LoVo (cell line): ENCODE data around the gene BATF3.

Experiments
- DNase-seq: peaks from one replicate; pipeline ENCODE4 v3.0.0-alpha.2; 2016; ENCODE audit warnings: low spot score

Gene BATF3

GRCh38 chr1:212703991-212704564 is 4.4 kb upstream of the BATF3 start:
- DNase-seq, result no peak

- no peak for DNase-seq
Measured at GRCh38 chr1:212702672-212703071, 3.0 kb upstream of the BATF3 start.

- DNase-seq, result peak; percentile 50
Measured at GRCh38 chr1:212701910-212702309, 2.3 kb upstream of the BATF3 start.

- no peak for DNase-seq
Measured at GRCh38 chr1:212700892-212701819, 1.5 kb upstream of the BATF3 start.

GRCh38 chr1:212700223-212700891 is 717 bp upstream of the BATF3 start:
- peak; percentile 15 for DNase-seq

GRCh38 chr1:212699104-212699624 is 476 bp downstream of the BATF3 start:
- peak; percentile 58 for DNase-seq

- no peak for DNase-seq
Measured at GRCh38 chr1:212698467-212699103, 1.1 kb downstream of the BATF3 start.

- DNase-seq, result no peak
Measured at GRCh38 chr1:212696721-212697331, 2.8 kb downstream of the BATF3 start.

GRCh38 chr1:212692774-212693644 is 6.6 kb downstream of the BATF3 start:
- DNase-seq, result no peak

- no peak for DNase-seq
Measured at GRCh38 chr1:212691561-212692071, 8.0 kb downstream of the BATF3 start.

- DNase-seq, result no peak
Measured at GRCh38 chr1:212690816-212691403, 8.7 kb downstream of the BATF3 start.

- no peak for DNase-seq
Measured at GRCh38 chr1:212689758-212690529, 9.7 kb downstream of the BATF3 start.

GRCh38 chr1:212689196-212689725 is 10.4 kb downstream of the BATF3 start:
- DNase-seq, result no peak

GRCh38 chr1:212688341-212689047 is 11.1 kb downstream of the BATF3 start:
- no peak for DNase-seq

GRCh38 chr1:212687811-212688210 is 11.8 kb downstream of the BATF3 start:
- no peak for DNase-seq

- no peak for DNase-seq
Measured at GRCh38 chr1:212686591-212686990, 13.0 kb downstream of the BATF3 start.

- DNase-seq, result no peak
Measured at GRCh38 chr1:212686069-212686468, 13.6 kb downstream of the BATF3 start.

GRCh38 chr1:212685429-212685828 is 14.2 kb downstream of the BATF3 start:
- no peak for DNase-seq
